ENCODE results near the gene CNKSR3. TPM values are rescaled to one million over a fixed set of nuclear protein-coding genes. Genes with fewer than 3 reads are reported as not detected.
"Not testable (repeated sequence)": the region's sequence is repeated elsewhere in the genome, so short reads cannot be mapped to it uniquely, and the experiment has no call there.

Gene CNKSR3
- total RNA-seq (2014; rRNA removed; shearing (Covaris generic)) = 11.4 and 14.7 TPM in 2 replicates

DNA sequence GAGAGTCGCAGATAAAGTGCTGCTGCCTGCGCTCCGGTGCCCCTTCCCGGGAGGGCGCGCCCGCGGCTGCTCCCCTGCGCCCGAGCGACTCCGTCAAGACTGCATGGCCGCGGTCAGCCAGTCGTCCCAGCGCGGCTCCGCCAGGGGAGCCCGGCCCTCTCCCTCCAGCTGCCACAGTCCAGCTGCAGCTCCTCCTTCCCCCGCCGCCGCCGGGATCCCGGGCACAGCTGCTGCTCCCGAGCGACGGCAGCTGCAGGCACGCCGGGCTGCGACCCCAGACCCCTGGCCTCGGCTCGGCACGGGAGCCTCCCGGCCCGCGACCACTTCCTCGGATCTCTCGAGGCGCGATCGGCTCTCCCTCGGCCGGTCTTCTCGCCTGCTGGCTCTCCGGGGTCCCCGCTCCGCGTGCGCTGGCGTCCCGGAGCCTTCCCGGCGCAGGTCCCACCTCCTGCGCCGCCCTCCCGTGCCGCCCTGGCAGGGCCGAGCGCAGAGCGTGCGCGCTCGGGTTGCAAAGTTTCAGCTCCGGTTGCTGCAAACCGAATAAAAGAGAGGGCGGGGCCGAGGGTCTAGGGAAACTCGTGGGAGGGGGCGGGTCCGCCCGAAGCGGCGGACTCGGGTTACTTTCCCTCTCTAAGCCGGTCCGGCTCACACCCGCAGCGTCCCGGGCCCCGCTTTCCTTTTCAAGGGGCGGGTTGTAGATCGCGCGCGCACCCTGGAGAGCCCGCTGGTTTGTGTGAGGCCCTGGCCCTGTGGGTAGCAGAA is at the start of gene CNKSR3:
Gene CNKSR3 (minus strand): TSS at position 542 of the 762 bp plus-strand sequence. CDS start 571 bp downstream, outside the sequence.
- H3K9me3 ChIP-seq (replicated peaks) = no peaks in the 10 kb centered on the region
- H3K4me1 ChIP-seq (replicated peaks) = peaks cover 22% of the 10 kb centered on the region
- peak within 1 kb of the TSS; percentile 88 for H3K4me3 ChIP-seq
- peak within 1 kb of the TSS; percentile 57 for H3K27ac ChIP-seq
- H3K27me3 ChIP-seq (replicated peaks) = no peaks in the 10 kb centered on the region
- peak; percentile 92 to 95 for DNase-seq (ENCODE audit: low read depth in 1 of 2, low spot score in 2 of 2)
- peaks cover 16% of the 10 kb centered on the region for H3K36me3 ChIP-seq

GRCh38 chr6:154558984-154559383 is 48.5 kb upstream of the CNKSR3 start:
- no peaks in the 10 kb centered on the region for H3K27me3 ChIP-seq (replicated peaks)
- H3K4me1 ChIP-seq (replicated peaks) = peaks cover 22% of the 10 kb centered on the region
- no peak overlapping the region for H3K27ac ChIP-seq
- no peaks in the 10 kb centered on the region for H3K36me3 ChIP-seq
- H3K9me3 ChIP-seq (replicated peaks) = no peaks in the 10 kb centered on the region
- no peak overlapping the region for H3K4me3 ChIP-seq
- no peak for DNase-seq (ENCODE audit: low read depth in 1 of 2, low spot score in 2 of 2)

GRCh38 chr6:154558513-154558912 is 48.0 kb upstream of the CNKSR3 start:
- H3K9me3 ChIP-seq (replicated peaks) = no peaks in the 10 kb centered on the region
- no peak overlapping the region for H3K27ac ChIP-seq
- H3K4me1 ChIP-seq (replicated peaks) = peaks cover 22% of the 10 kb centered on the region
- DNase-seq (ENCODE audit: low read depth in 1 of 2, low spot score in 2 of 2) = no peak
- no peaks in the 10 kb centered on the region for H3K36me3 ChIP-seq
- H3K4me3 ChIP-seq = no peak overlapping the region
- H3K27me3 ChIP-seq (replicated peaks) = no peaks in the 10 kb centered on the region

GRCh38 chr6:154555073-154555677 is 44.7 kb upstream of the CNKSR3 start:
- Histone ChIP-seq H3K27ac (peak overlapping the region; percentile 36), H3K9me3 (replicated peaks) (no peaks in the 10 kb centered on the region), H3K4me1 (replicated peaks) (peaks cover 22% of the 10 kb centered on the region), H3K36me3 (no peaks in the 10 kb centered on the region), H3K4me3 (no peak overlapping the region), H3K27me3 (replicated peaks) (no peaks in the 10 kb centered on the region)
- DNase-seq (ENCODE audit: low read depth in 1 of 2, low spot score in 2 of 2) = peak in 1 of 2 experiments; percentile 60

DNA sequence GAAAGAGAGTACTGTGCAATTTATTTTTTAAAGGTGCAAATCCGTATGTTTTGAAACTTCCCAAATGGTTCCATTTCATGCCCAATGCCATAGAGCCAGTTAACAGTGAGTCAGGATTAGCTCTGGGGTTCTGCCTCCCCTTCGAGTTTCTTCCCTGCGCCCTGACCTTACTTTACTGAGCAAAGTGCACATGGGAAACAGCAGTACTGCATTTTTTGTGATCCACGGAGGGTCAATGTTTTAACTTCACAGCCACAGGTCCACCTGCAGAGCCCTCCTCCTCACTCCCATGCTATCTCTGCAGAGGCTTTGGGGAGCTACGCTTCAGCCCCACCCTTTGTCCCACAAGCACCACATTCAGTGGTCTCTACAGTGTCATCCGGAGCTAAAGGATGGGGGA is 44.0 kb upstream of the CNKSR3 start:
- H3K36me3 ChIP-seq = no peaks in the 10 kb centered on the region
- peak overlapping the region; percentile 34 for H3K27ac ChIP-seq

GRCh38 chr6:154550779-154551178 is 40.3 kb upstream of the CNKSR3 start:
- H3K36me3 ChIP-seq = no peaks in the 10 kb centered on the region
- H3K27ac ChIP-seq = no peak overlapping the region

More for the DNA sequence above, 44.0 kb upstream of the CNKSR3 start:
- H3K4me1 ChIP-seq (replicated peaks) = peaks cover 22% of the 10 kb centered on the region
- H3K27me3 ChIP-seq (replicated peaks) = no peaks in the 10 kb centered on the region
- DNase-seq (ENCODE audit: low read depth in 1 of 2, low spot score in 2 of 2) = no peak
- H3K4me3 ChIP-seq = no peak overlapping the region
- H3K9me3 ChIP-seq (replicated peaks) = no peaks in the 10 kb centered on the region

DNA sequence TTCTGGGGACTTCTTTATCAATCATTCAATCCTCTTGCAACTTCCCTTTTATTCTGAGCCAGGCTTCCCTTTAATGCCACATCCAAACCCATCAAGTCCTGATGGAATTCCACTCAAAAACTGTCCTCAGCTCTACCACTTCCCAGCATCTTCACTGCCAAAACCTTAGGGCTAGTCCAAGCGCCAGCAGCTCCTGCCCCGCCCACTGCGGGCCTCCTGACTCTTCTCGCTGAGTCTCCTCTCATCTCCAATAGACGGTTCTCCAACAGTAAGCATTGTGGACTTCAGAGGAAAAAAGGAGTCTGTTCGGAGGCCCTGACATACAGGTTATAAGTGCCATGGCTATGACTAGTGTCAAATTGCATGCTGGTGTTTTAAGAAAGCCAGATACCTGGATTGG is 38.7 kb upstream of the CNKSR3 start:
- H3K4me3 ChIP-seq = no peak overlapping the region
- no peak for DNase-seq (ENCODE audit: low read depth in 1 of 2, low spot score in 2 of 2)

More at GRCh38 chr6:154550779-154551178, 40.3 kb upstream of the CNKSR3 start:
- no peaks in the 10 kb centered on the region for H3K9me3 ChIP-seq (replicated peaks)
- H3K27me3 ChIP-seq (replicated peaks) = no peaks in the 10 kb centered on the region
- DNase-seq (ENCODE audit: low read depth in 1 of 2, low spot score in 2 of 2) = no peak
- no peak overlapping the region for H3K4me3 ChIP-seq
- peaks cover 27% of the 10 kb centered on the region for H3K4me1 ChIP-seq (replicated peaks)

GRCh38 chr6:154548130-154548830 is 37.8 kb upstream of the CNKSR3 start:
- no peaks in the 10 kb centered on the region for H3K27me3 ChIP-seq (replicated peaks)
- no peak overlapping the region for H3K4me3 ChIP-seq
- H3K27ac ChIP-seq = peak overlapping the region; percentile 56
- no peaks in the 10 kb centered on the region for H3K36me3 ChIP-seq
- no peaks in the 10 kb centered on the region for H3K9me3 ChIP-seq (replicated peaks)
- peak in 1 of 2 experiments; percentile 65 for DNase-seq (ENCODE audit: low read depth in 1 of 2, low spot score in 2 of 2)
- H3K4me1 ChIP-seq (replicated peaks) = peaks cover 9% of the 10 kb centered on the region

More for the DNA sequence above, 38.7 kb upstream of the CNKSR3 start:
- H3K27me3 ChIP-seq (replicated peaks) = no peaks in the 10 kb centered on the region
- no peaks in the 10 kb centered on the region for H3K36me3 ChIP-seq
- no peaks in the 10 kb centered on the region for H3K9me3 ChIP-seq (replicated peaks)
- H3K27ac ChIP-seq = no peak overlapping the region
- H3K4me1 ChIP-seq (replicated peaks) = peaks cover 11% of the 10 kb centered on the region

DNA sequence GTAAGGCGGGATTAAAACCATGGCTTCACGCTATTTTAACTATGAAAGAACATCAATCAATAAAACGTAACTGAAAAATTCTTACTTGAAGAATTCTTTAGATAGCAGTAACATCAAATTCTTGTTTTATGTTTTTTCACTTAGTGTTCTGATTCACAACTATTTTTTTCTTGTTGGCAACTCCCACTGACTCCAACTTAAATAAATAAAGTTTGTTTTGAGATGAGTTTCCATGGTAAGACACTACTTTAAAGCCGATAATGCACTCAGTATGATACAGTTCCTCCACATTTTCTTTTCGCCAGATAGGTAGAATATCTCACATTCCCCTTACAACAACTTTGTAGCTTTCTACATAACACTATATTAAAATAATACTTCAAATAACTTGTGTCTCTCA is 33.1 kb upstream of the CNKSR3 start:
- Histone ChIP-seq H3K4me1 (replicated peaks) (peaks cover 5% of the 10 kb centered on the region), H3K4me3 (no peak overlapping the region), H3K36me3 (no peaks in the 10 kb centered on the region), H3K9me3 (replicated peaks) (no peaks in the 10 kb centered on the region), H3K27me3 (replicated peaks) (no peaks in the 10 kb centered on the region), H3K27ac (no peak overlapping the region)
- no peak for DNase-seq (ENCODE audit: low read depth in 1 of 2, low spot score in 2 of 2)

GRCh38 chr6:154542747-154543146 is 32.3 kb upstream of the CNKSR3 start:
- no peak for DNase-seq (ENCODE audit: low read depth in 1 of 2, low spot score in 2 of 2)
- Histone ChIP-seq H3K27ac (no peak overlapping the region), H3K36me3 (no peaks in the 10 kb centered on the region), H3K9me3 (replicated peaks) (no peaks in the 10 kb centered on the region), H3K4me3 (no peak overlapping the region), H3K4me1 (replicated peaks) (peaks cover under 1% of the 10 kb centered on the region), H3K27me3 (replicated peaks) (no peaks in the 10 kb centered on the region)

- H3K36me3 ChIP-seq; DNase-seq (ENCODE audit: low read depth in 1 of 2, low spot score in 2 of 2); H3K9me3 ChIP-seq (replicated peaks); H3K27me3 ChIP-seq (replicated peaks); H3K4me3 ChIP-seq; H3K27ac ChIP-seq; H3K4me1 ChIP-seq (replicated peaks): not testable (repeated sequence)
Measured at GRCh38 chr6:154541837-154542236, 31.4 kb upstream of the CNKSR3 start.

DNA sequence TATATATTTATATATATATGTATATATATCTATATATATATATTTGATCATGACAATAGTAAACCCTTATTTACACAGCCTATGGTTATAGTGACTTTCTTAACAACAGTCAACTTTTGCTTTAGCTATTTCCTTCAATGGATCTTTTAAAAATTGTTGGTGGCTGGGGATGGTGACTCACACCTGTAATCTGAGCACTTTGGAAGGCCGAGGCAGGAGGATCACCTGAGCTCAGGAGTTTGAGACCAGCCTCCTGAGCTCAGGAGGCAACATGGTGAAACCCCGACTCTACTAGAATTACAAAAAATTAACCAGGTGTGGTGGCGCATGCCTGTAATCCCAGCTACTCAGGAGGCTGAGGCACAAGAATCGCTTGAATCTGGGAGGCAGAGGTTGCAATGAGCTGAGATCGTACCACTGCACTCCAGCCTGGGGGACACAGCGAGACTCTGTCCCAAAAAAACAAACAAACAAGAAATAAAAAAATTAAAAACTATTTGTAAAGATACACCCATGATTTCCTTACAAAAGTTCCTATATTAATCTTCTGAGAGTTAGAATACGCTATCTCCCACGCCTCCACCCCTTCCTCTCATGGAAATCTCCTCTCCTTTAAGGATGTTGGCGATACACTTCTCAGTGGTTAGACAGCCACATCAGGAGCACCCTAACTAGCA is 29.2 kb upstream of the CNKSR3 start:
- H3K4me3 ChIP-seq = no peak overlapping the region
- no peaks in the 10 kb centered on the region for H3K27me3 ChIP-seq (replicated peaks)
- DNase-seq (ENCODE audit: low read depth in 1 of 2, low spot score in 2 of 2) = no peak
- H3K4me1 ChIP-seq (replicated peaks) = no peaks in the 10 kb centered on the region
- no peak overlapping the region for H3K27ac ChIP-seq
- H3K36me3 ChIP-seq = no peaks in the 10 kb centered on the region
- no peaks in the 10 kb centered on the region for H3K9me3 ChIP-seq (replicated peaks)

DNA sequence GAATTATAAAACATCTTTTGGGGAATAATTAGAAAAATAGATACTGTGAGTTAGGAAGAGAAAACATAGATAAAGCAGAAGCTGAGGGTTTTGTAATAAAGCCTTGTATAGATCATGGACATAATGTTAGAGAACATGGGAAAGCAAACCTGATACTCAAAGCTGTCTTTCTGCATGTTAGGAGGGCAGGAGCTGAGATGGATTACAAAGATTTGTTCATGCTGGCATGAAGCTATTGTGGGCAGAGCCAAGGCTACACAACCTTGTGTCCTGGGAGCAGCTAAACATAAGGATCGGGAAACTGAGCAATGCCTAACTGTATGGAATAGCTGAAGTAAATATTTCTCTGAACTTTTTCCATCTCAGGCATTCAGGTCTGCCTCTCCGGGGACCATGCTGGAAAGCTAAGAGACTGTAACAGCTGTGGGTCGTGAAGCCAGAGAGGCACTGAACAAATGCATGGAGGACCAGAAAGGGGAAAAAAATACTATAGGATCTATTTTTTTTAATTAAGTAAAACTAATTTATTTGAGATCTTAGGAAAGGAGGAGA is 28.2 kb upstream of the CNKSR3 start:
- Histone ChIP-seq H3K4me1 (replicated peaks) (no peaks in the 10 kb centered on the region), H3K9me3 (replicated peaks) (no peaks in the 10 kb centered on the region), H3K27me3 (replicated peaks) (no peaks in the 10 kb centered on the region), H3K36me3 (no peaks in the 10 kb centered on the region), H3K27ac (no peak overlapping the region), H3K4me3 (no peak overlapping the region)
- no peak for DNase-seq (ENCODE audit: low read depth in 1 of 2, low spot score in 2 of 2)

Measured in SJSA1 (cell line).